ENCODE data around the gene CAPN5. TPM values are rescaled to one million over a fixed set of nuclear protein-coding genes. Genes with fewer than 3 reads are reported as not detected.

The CAPN5 gene
- total and polyA plus RNA-seq, 10 of the 15 experiments (the other 5 are each of a cell fraction or from before 2014, with no cell fraction given): 0.02 to 0.33 (median 0.07) TPM; not detected in 3

GRCh38 chr11:77057938-77058474, 8.8 kb upstream of the CAPN5 start (continued):
- no peak for TF ChIP-seq CUX1 (IDR thresholded peaks at IDR 0.05; ENCODE audit: insufficient replicate concordance, low read depth, low read length)

GRCh38 chr11:77058900-77059299, 7.9 kb upstream of the CAPN5 start:
- H3K27me3 ChIP-seq (replicated peaks in 1 of 2; ENCODE audit: control insufficient read depth in 2 of 2, insufficient read depth in 2 of 2, low read length in 1 of 2): no peaks in the 10 kb centered on the region
- no peak for TF ChIP-seq JUND (IDR thresholded peaks at IDR 0.05; ENCODE audit: low read depth, low read length)
- TF ChIP-seq USF1 (IDR thresholded peaks at IDR 0.05; ENCODE audit: borderline replicate concordance, extremely low read length, insufficient read depth, low read depth, low read length): no peak
- no peak for TF ChIP-seq CHD2 (IDR thresholded peaks at IDR 0.05; ENCODE audit: borderline replicate concordance, low read depth, low read length)
- TF ChIP-seq RAD21 (IDR thresholded peaks at IDR 0.05; ENCODE audit: insufficient read depth, low read depth, low read length): no peak
- TF ChIP-seq MEF2A (IDR thresholded peaks at IDR 0.05; ENCODE audit: insufficient read depth, low read depth, low read length): no peak
- TF ChIP-seq SUPT20H (IDR thresholded peaks at IDR 0.05; ENCODE audit: borderline replicate concordance, control insufficient read depth, low read depth, low read length): no peak
- no peak for TF ChIP-seq TARDBP (IDR thresholded peaks at IDR 0.05; ENCODE audit: borderline replicate concordance)
- TF ChIP-seq BMI1 (IDR thresholded peaks at IDR 0.05; ENCODE audit: borderline replicate concordance): no peak
- TF ChIP-seq MEF2B (IDR thresholded peaks at IDR 0.05; ENCODE audit: partially characterized antibody, poor library complexity, severe bottlenecking): no peak
- no peak for TF ChIP-seq CEBPZ (IDR thresholded peaks at IDR 0.05; ENCODE audit: low read depth, low read length)
- no peak for TF ChIP-seq CEBPB (IDR thresholded peaks at IDR 0.05; ENCODE audit: borderline replicate concordance in 1 of 2, low read depth in 2 of 2, low read length in 2 of 2)
- TF ChIP-seq FOXM1 (IDR thresholded peaks at IDR 0.05; ENCODE audit: low read depth, low read length): no peak

More at GRCh38 chr11:77058900-77059299, 7.9 kb upstream of the CAPN5 start:
- Histone ChIP-seq H3K9me3 (replicated peaks; ENCODE audit: control insufficient read depth, insufficient read depth, low read length) (peaks cover 2% of the 10 kb centered on the region; the same call in 1 of the 3 replicates), H3K4me1 (ENCODE audit: control insufficient read depth, insufficient read depth, low read length) (no peaks in the 10 kb centered on the region), H3K79me2 (ENCODE audit: control insufficient read depth, insufficient read depth, low read length) (no peaks in the 10 kb centered on the region), H3K27ac (ENCODE audit: control insufficient read depth, insufficient read depth) (no peak overlapping the region), H3K36me3 (ENCODE audit: control insufficient read depth in 2 of 2, insufficient read depth in 2 of 2, low read length in 1 of 2) (no peaks in the 10 kb centered on the region), H3K4me2 (ENCODE audit: control insufficient read depth, insufficient read depth) (no peak overlapping the region), H4K20me1 (ENCODE audit: control insufficient read depth, insufficient read depth) (no peaks in the 10 kb centered on the region), H2AFZ (ENCODE audit: control insufficient read depth, low read depth, low read length) (no peak overlapping the region), H3K9ac (ENCODE audit: control insufficient read depth, insufficient read depth, low read length) (no peak overlapping the region), H3K4me3 (no peak overlapping the region)
- intact Hi-C loops (cut with micrococcal nuclease; ENCODE audit: unreplicated experiment) (no loop called here), in situ Hi-C loops (cut with MboI) (no loop called here)
- ChIA-PET RAD21 (ENCODE audit: unreplicated experiment) (no interaction called here), SMC1A (ENCODE audit: uncharacterized antibody, unreplicated experiment) (no interaction called here), CTCF (no interaction called here), POLR2A (no interaction called here)
- DNase-seq (ENCODE audit: low read depth, low spot score): no peak
- ATAC-seq: no peak
- FAIRE-seq: no peak
- 31% methylated on average over 2 of the region's 2 CpGs for whole genome bisulfite sequencing (ENCODE audit: insufficient coverage, insufficient replicate concordance, low lambda C conversion rate, missing lambda C conversion rate)
- BruUV-seq (replicated peaks): no TSS peak
